MM.1S (cell line): ENCODE data around the gene PRR35.

Source experiments
- DNase-seq: peaks from one replicate; pipeline ENCODE4 v3.0.0-alpha.2; 2015
- H2AFZ ChIP-seq: fragments of 300-600 bp; sonication (generic); 2 replicates; pipeline ENCODE4 v1.6.0; 2016; ENCODE audit warnings: antibody characterized with exemption, low read length
- H3F3A ChIP-seq: fragments of 300-600 bp; sonication (generic); 2 replicates; pipeline ENCODE4 v1.6.1; 2016; ENCODE audit warnings: mild to moderate bottlenecking, antibody characterized with exemption, low read length, moderate library complexity, mixed read lengths; ENCODE audit not compliant: insufficient read depth
- H3K27ac ChIP-seq: fragments of 300-600 bp; sonication (generic); 2 replicates; pipeline ENCODE4 v1.5.1; 2016; ENCODE audit warnings: mild to moderate bottlenecking, low read length
- H3K27me3 ChIP-seq: fragments of 300-600 bp; sonication (generic); replicated peaks from 2 replicates; pipeline ENCODE4 v1.6.0; 2016; ENCODE audit warnings: low read length; ENCODE audit not compliant: insufficient read depth
- H3K36me3 ChIP-seq: fragments of 300-600 bp; sonication (generic); replicated peaks from 2 replicates; pipeline ENCODE4 v1.6.1; 2016; ENCODE audit warnings: mild to moderate bottlenecking, low read length, mixed read lengths; ENCODE audit not compliant: insufficient read depth
- H3K4me1 ChIP-seq: fragments of 300-600 bp; sonication (generic); 2 replicates; pipeline ENCODE4 v1.6.1; 2016; ENCODE audit warnings: low read length, mixed read lengths
- H3K4me2 ChIP-seq: fragments of 300-600 bp; sonication (generic); 2 replicates; pipeline ENCODE4 v1.6.0; 2016; ENCODE audit warnings: low read depth, low read length
- H3K4me3 ChIP-seq: fragments of 300-600 bp; sonication (generic); 2 replicates; pipeline ENCODE4 v1.5.1; 2016; ENCODE audit warnings: low read length, mixed read lengths
- H3K79me2 ChIP-seq: fragments of 300-600 bp; sonication (generic); 2 replicates; pipeline ENCODE4 v1.6.1; 2016; ENCODE audit warnings: mixed run types, low read length, mixed read lengths
- H3K9ac ChIP-seq: fragments of 300-600 bp; sonication (generic); 2 replicates; pipeline ENCODE4 v1.6.1; 2016; ENCODE audit warnings: low read length, mixed read lengths
- H3K9me2 ChIP-seq: fragments of 300-600 bp; sonication (generic); replicated peaks from 2 replicates; pipeline ENCODE4 v1.6.1; 2016; ENCODE audit warnings: mild to moderate bottlenecking, low read length, mixed read lengths; ENCODE audit not compliant: insufficient read depth
- H3K9me3 ChIP-seq: fragments of 300-600 bp; sonication (generic); replicated peaks from 2 replicates; pipeline ENCODE4 v1.6.1; 2016; ENCODE audit warnings: mild to moderate bottlenecking, low read length, mixed read lengths; ENCODE audit not compliant: insufficient read depth
- H4K20me1 ChIP-seq: fragments of 300-600 bp; sonication (generic); 2 replicates; pipeline ENCODE4 v1.6.1; 2016; ENCODE audit warnings: mild to moderate bottlenecking, low read length, moderate library complexity, mixed read lengths; ENCODE audit not compliant: insufficient read depth
- EZH2 ChIP-seq: fragments of 300-600 bp; sonication (generic); optimal IDR thresholded peaks from 2 replicates; pipeline ENCODE3; 2017; ENCODE audit warnings: low read depth, mild to moderate bottlenecking, antibody characterized with exemption, low read length, mixed read lengths
- EZH2phosphoT487 ChIP-seq: fragments of 300-600 bp; sonication (generic); IDR thresholded peaks from 2 replicates; pipeline ENCODE4 v1.6.1; 2018; ENCODE audit warnings: antibody characterized with exemption, low read length
- TF ChIP-seq, protein P1 (sequence below): fragments of 300-600 bp; sonication (generic); IDR thresholded peaks from 2 replicates; pipeline ENCODE4 v1.5.1; 2016; ENCODE audit warnings: antibody characterized with exemption, low read length, mixed read lengths

The PRR35 gene

DNA sequence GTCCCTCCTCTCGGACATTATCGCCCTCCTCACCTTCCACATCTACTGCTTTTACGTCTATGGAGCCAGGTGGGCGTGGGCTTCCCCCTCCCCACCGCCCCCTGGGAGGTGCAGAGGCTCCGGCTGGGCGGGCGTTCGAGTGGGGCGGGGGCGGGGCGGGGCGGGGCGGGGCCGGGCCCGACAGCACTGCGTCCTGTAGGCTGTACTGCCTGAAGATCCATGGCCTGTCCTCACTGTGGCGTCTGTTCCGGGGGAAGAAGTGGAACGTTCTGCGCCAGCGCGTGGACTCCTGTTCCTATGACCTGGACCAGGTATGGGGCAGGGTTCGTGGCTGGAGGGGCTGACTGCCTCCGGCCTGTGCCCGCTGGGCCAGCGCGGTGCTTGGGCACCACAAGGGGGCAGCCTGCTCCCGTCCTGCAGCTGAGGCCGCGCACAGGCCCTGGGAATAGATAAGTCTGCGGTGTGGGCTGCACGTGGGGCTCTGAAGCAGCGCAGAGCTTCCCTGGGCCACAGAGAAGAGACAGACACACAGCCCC, 18.7 kb downstream of the PRR35 start:
- H3K4me3 ChIP-seq = no peak overlapping the region
- no peak overlapping the region for H3K9ac ChIP-seq
- peak overlapping the region; percentile 51; the same call in 1 of the 2 replicates for H3K4me2 ChIP-seq

DNA sequence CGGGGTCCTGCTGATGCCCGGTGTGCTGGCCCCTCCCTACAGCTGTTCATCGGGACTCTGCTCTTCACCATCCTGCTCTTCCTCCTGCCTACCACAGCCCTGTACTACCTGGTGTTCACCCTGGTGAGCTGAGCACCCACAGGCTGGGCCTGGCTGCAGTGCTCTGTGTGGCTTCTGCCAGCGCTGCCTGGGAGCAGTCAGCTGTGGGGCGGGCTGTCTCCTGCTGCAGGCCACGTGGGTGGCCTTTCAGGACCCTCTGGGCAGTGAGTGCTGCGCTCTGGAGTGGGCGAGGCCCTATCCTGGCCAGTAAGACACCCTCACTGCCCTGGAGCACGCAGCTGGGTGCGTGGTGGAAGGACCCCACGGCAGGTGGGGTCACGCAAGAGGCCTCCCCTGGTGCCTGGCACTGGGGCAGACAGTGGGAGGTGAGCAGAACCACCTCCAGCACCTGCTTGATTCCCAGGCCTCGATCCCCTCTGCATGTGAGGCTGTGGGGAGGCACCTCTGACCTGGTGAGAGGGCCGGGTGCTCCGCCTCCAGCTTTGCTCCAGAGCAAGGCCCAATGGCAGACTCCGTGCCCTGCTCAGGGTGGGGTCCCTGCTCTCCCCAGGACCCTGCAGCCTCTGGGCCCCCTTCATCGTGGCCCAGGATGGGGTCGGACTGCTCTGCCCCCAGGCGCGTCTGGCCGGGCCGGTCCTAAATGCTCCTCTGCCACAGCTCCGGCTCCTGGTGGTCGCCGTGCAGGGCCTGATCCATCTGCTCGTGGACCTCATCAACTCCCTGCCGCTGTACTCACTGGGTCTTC, 20.1 kb downstream of the PRR35 start:
- no peaks in the 10 kb centered on the region for H3K27me3 ChIP-seq

More for the DNA sequence above, 18.7 kb downstream of the PRR35 start:
- TF ChIP-seq EZH2phosphoT487 (no peak), EZH2 (no peak)
- TF ChIP-seq, protein P1, sequence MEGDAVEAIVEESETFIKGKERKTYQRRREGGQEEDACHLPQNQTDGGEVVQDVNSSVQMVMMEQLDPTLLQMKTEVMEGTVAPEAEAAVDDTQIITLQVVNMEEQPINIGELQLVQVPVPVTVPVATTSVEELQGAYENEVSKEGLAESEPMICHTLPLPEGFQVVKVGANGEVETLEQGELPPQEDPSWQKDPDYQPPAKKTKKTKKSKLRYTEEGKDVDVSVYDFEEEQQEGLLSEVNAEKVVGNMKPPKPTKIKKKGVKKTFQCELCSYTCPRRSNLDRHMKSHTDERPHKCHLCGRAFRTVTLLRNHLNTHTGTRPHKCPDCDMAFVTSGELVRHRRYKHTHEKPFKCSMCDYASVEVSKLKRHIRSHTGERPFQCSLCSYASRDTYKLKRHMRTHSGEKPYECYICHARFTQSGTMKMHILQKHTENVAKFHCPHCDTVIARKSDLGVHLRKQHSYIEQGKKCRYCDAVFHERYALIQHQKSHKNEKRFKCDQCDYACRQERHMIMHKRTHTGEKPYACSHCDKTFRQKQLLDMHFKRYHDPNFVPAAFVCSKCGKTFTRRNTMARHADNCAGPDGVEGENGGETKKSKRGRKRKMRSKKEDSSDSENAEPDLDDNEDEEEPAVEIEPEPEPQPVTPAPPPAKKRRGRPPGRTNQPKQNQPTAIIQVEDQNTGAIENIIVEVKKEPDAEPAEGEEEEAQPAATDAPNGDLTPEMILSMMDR = peak; percentile 90
- H3K36me3 ChIP-seq = no peaks in the 10 kb centered on the region
- no peaks in the 10 kb centered on the region for H3K27me3 ChIP-seq
- no peaks in the 10 kb centered on the region for H3K9me3 ChIP-seq
- no peak overlapping the region for H3K27ac ChIP-seq
- DNase-seq = peak; percentile 85
- no peaks in the 10 kb centered on the region for H3K9me2 ChIP-seq
- no peaks in the 10 kb centered on the region for H3F3A ChIP-seq
- no peaks in the 10 kb centered on the region for H3K79me2 ChIP-seq
- no peaks in the 10 kb centered on the region for H4K20me1 ChIP-seq
- H3K4me1 ChIP-seq = no peaks in the 10 kb centered on the region
- H2AFZ ChIP-seq = no peak overlapping the region

DNA sequence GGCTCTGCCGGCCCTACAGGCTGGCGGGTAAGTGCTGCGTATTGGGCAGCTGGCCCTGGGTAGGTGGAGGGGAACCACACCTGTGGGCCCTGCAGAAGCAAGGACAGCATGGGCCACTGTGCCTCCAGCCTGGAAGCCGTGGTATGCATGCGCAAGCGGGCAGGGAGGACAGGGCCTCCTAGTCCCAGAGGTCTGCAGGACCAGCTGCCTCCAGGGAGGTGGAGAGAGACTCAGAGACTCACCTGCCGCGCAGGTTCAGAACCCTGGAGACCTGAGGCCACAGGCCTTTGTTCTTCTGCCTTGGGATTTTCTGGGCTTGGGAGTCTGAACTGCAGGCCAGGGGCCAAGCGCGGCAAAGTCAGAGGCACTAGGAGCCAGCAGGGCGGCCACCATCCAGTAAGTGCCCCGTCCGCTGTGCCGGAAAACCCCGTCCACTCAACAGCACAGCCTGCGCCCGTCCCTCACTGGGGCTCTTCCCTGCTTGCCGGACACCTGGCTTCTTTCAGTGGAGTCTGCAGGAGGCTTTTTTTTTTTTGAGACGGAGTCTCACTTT, 20.8 kb downstream of the PRR35 start:
- Histone ChIP-seq H3K9me3 (no peaks in the 10 kb centered on the region), H3F3A (no peaks in the 10 kb centered on the region), H3K9ac (no peak overlapping the region), H3K27ac (no peak overlapping the region), H3K27me3 (no peaks in the 10 kb centered on the region), H4K20me1 (no peaks in the 10 kb centered on the region), H3K36me3 (no peaks in the 10 kb centered on the region), H3K79me2 (no peaks in the 10 kb centered on the region), H3K4me2 (no peak overlapping the region), H3K9me2 (no peaks in the 10 kb centered on the region), H3K4me1 (no peaks in the 10 kb centered on the region), H3K4me3 (no peak overlapping the region), H2AFZ (no peak overlapping the region)
- TF ChIP-seq EZH2phosphoT487 = no peak
- no peak for TF ChIP-seq EZH2
- TF ChIP-seq, protein P1 = no peak
- DNase-seq = no peak

More for the DNA sequence above, 20.1 kb downstream of the PRR35 start:
- Histone ChIP-seq H3K4me2 (no peak overlapping the region), H3K9me2 (no peaks in the 10 kb centered on the region), H3F3A (no peaks in the 10 kb centered on the region), H3K4me1 (no peaks in the 10 kb centered on the region), H3K27ac (no peak overlapping the region), H3K36me3 (no peaks in the 10 kb centered on the region), H3K9ac (no peak overlapping the region), H4K20me1 (no peaks in the 10 kb centered on the region), H3K4me3 (no peak overlapping the region), H3K9me3 (no peaks in the 10 kb centered on the region), H2AFZ (no peak overlapping the region), H3K79me2 (no peaks in the 10 kb centered on the region)
- no peak for DNase-seq
- TF ChIP-seq EZH2phosphoT487 = no peak
- TF ChIP-seq, protein P1 = no peak
- no peak for TF ChIP-seq EZH2
